ENCODE data around the gene DDAH1.

Gene DDAH1

DNA sequence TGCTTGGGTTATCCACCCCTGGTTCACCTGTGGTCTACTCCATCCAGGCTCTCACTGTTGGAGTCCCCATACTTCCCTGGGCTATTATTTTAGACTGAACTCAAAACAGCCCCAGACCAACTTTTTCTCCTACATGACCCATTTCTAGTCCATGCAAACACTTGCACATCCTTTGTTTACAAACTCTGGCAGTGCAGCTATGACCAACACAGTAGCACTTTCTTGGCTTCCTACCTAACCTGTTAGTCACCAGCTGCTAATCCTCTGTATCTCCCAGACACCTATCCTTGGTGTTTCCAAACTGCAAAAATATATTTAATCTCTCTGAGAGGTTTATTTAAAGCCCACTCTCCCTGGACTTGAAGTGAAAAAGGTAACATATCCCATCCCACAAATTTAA, 90.8 kb downstream of the DDAH1 start:
- TF ChIP-seq, protein P1, sequence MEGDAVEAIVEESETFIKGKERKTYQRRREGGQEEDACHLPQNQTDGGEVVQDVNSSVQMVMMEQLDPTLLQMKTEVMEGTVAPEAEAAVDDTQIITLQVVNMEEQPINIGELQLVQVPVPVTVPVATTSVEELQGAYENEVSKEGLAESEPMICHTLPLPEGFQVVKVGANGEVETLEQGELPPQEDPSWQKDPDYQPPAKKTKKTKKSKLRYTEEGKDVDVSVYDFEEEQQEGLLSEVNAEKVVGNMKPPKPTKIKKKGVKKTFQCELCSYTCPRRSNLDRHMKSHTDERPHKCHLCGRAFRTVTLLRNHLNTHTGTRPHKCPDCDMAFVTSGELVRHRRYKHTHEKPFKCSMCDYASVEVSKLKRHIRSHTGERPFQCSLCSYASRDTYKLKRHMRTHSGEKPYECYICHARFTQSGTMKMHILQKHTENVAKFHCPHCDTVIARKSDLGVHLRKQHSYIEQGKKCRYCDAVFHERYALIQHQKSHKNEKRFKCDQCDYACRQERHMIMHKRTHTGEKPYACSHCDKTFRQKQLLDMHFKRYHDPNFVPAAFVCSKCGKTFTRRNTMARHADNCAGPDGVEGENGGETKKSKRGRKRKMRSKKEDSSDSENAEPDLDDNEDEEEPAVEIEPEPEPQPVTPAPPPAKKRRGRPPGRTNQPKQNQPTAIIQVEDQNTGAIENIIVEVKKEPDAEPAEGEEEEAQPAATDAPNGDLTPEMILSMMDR (IDR thresholded peaks at IDR 0.05; ENCODE audit: low read depth, low read length, missing control alignments), result no peak
- DNase-seq (ENCODE audit: low read depth), result no peak
- H3K4me3 ChIP-seq (ENCODE audit: low read depth, low read length), result no peak overlapping the region

DNA sequence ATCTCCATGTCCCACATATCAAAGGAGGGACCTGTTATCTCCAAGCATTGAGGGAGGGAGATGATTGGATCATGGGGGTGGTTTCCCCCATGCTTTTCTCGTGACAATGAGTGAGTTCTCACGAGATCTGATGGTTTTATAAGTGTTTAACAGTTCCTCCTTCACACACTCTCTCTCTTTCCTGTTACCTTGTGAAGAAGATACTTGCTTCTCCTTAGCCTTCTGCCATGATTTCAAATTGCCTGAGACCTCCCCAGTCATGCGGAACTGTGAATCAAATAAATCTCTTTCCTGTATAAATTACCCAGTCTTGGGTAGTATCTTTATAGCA, 91.6 kb downstream of the DDAH1 start:
- no peak for DNase-seq (ENCODE audit: low read depth)
- TF ChIP-seq, protein P1 (IDR thresholded peaks at IDR 0.05; ENCODE audit: low read depth, low read length, missing control alignments), result no peak
- H3K4me3 ChIP-seq (ENCODE audit: low read depth, low read length), result no peak overlapping the region

DNA sequence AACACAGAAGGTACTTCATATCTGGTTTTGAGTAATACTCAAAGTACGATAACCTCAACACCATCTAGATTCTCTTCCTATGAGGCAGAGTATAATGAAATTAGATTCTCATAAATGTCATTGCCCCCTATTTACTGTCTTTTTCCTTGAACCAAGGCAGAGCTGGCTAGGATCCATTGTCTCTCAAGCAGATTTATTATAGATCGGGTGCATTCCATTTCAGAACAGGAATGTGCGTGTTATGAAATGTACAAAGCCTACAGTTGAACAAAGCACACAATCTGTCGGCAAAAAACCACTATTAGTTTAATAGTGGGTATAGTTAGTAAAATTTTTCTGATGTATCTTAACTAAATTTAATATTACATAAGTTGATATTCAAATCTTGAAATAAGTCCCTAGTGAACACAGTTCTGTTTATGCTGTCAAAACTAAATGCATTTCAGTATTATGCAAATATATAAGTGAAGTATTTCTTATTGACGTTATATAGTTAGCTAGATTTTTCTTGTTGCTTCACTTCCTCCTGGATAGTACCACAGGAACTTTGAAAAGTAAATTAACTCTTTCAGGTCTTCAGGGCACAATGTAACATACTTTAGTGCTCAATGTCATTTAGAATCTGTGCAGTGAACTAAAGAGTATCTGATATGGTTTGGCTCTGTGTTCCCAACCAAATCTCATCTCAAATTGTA, 92.1 kb downstream of the DDAH1 start:
- no peak overlapping the region for H3K4me3 ChIP-seq (ENCODE audit: low read depth, low read length)
- TF ChIP-seq, protein P1 (IDR thresholded peaks at IDR 0.05; ENCODE audit: low read depth, low read length, missing control alignments), result no peak
- DNase-seq (ENCODE audit: low read depth), result no peak

DNA sequence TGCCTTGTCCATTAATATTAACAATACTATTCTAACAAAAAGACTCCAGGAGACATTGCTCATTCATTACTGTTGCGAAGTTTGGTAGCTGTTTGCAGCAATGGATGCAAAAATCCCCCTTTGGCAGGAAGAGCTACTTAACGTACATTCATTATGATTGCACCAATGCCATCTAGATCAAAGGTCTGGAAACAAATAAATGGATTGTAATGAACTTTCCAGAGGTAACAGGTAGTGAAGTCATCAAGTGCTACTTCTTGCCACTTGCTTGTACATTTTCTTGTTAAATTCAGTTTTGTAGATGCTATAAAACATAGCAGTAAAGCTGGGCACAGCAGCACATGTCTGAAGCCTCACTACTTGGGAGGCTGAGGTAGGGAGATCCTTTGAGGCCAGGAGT, 93.9 kb downstream of the DDAH1 start:
- no peak for DNase-seq (ENCODE audit: low read depth)
- TF ChIP-seq, protein P1 (IDR thresholded peaks at IDR 0.05; ENCODE audit: low read depth, low read length, missing control alignments), result no peak
- no peak overlapping the region for H3K4me3 ChIP-seq (ENCODE audit: low read depth, low read length)

DNA sequence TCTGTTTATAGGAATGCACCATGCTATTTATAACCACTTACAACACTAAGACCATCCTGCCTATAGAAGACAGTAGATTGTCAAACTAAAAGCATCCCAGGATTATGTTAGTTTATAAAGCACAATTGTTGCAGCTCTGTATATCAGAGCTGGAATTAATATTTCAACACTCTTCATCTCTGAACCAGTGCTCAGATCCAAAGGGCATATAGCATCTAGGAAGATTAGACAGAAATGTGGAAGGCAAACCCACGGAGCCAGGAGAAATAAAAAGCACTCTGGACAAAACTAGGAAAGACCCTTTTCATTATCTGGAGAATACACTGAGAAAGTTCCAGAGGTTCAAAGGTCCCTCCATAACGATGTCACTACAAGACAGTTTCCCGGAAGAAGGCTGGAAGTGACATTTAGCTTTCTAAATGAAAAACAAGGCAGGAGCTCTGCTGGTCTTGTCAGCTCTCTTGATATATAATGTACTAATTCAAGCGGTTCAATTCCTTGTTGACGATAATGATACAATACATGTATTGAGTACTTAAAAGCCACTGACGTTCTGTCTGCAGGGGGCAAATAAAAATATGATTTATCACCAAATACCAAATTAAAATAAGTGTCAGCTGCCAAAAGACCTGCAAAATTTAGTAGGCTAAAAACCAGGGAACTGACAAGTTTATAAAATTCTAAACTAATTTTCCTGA, 96.7 kb downstream of the DDAH1 start:
- no peak for DNase-seq (ENCODE audit: low read depth)
- H3K4me3 ChIP-seq (ENCODE audit: low read depth, low read length), result no peak overlapping the region
- TF ChIP-seq, protein P1 (IDR thresholded peaks at IDR 0.05; ENCODE audit: low read depth, low read length, missing control alignments), result no peak

DNA sequence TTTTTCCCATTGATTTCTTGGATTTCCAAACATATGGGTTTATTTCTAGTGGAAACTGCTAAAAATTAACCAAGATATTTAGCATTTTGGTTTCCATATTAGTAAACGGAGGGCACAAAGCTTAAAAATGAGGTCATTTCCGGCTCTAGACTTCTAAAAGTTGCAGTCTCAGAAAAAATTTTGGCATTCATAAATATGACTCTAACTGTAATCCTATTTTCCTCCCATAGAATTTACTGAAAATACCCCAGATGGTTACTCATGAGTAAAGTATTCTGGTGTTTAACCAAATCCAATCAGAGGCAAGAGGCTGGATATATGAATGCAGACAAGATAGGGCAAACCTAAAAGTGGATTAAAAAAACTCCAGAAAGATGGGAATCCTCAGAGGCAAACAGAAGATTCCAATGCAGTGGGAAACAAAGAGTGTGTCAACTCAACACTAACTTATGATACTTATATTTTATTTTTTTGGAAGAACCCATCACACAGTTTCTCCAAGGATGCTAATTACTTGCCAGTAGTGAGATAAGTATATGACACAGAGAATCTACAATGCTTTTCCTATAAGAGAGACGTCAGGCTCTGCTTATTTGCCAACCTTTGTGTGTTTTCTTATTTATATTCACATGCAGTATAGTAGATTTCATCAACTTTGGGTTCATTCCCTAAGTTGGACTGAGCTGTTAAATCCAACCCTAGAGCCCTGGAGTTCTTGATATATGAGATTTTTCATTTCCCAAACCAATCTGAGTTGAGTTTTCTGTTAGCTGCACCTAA, 98.4 kb downstream of the DDAH1 start:
- TF ChIP-seq, protein P1 (IDR thresholded peaks at IDR 0.05; ENCODE audit: low read depth, low read length, missing control alignments), result no peak
- no peak for DNase-seq (ENCODE audit: low read depth)
- no peak overlapping the region for H3K4me3 ChIP-seq (ENCODE audit: low read depth, low read length)
